Measurements from ENCODE around the gene CDH4. TPM values are rescaled to one million over a fixed set of nuclear protein-coding genes. Genes with fewer than 3 reads are reported as not detected.

The CDH4 gene
- total and polyA plus RNA-seq, 9 of the 15 experiments (the other 6 are each of a cell fraction or from before 2014, with no cell fraction given), result 0.04 TPM; not detected in 8

DNA sequence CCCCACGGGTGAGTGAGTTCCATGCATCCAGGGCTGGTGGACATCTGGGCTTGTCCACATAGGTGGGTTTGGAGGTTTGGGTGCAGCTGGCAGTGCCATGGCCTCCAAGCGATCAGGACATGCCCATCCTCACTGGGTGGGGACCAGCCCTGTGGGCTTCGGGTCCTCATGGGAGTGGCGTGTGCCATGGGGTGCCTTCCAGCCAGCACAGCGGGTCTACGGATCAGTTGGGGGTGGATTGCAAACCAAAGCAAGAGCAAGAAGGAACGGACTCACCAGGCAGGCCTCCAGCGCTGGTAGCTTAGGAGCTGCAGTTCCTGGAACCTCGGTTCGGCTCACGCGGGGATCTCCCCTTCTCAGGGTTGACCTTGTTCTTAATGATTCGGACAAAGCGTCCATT lies 449.3 kb downstream of the CDH4 start (continued):
- TF ChIP-seq ZNF318 (IDR thresholded peaks at IDR 0.05; ENCODE audit: borderline replicate concordance in 1 of 2, low read depth in 1 of 2) (no peak), KLF13 (tag; IDR thresholded peaks at IDR 0.05; ENCODE audit: borderline replicate concordance, low read depth) (no peak), E2F3 (CRISPR knock-in tag; IDR thresholded peaks at IDR 0.05) (no peak), BDP1 (IDR thresholded peaks at IDR 0.05; ENCODE audit: insufficient read depth, insufficient read length) (no peak), GTF2E2 (tag; IDR thresholded peaks at IDR 0.05) (no peak)
- TF ChIP-seq, protein P1, sequence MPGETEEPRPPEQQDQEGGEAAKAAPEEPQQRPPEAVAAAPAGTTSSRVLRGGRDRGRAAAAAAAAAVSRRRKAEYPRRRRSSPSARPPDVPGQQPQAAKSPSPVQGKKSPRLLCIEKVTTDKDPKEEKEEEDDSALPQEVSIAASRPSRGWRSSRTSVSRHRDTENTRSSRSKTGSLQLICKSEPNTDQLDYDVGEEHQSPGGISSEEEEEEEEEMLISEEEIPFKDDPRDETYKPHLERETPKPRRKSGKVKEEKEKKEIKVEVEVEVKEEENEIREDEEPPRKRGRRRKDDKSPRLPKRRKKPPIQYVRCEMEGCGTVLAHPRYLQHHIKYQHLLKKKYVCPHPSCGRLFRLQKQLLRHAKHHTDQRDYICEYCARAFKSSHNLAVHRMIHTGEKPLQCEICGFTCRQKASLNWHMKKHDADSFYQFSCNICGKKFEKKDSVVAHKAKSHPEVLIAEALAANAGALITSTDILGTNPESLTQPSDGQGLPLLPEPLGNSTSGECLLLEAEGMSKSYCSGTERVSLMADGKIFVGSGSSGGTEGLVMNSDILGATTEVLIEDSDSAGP (CRISPR knock-in tag; IDR thresholded peaks at IDR 0.05), result no peak
